Neural progenitor cell (in vitro differentiated cells): Measurements from ENCODE around the gene LGALS1. TPM values are rescaled to one million over a fixed set of nuclear protein-coding genes. Genes with fewer than 3 reads are reported as not detected.

Source experiments
- DNase-seq: peaks from one replicate; pipeline ENCODE4 v3.0.0-alpha.2; 2016; ENCODE audit warnings: low spot score
- H2AFZ ChIP-seq: fragments of 200-600 bp; sonication (generic); replicated peaks from 2 replicates; pipeline ENCODE4 v1.6.1; 2016; ENCODE audit warnings: antibody characterized with exemption
- H3F3A ChIP-seq: fragments of 200-600 bp; sonication (generic); 2 replicates; pipeline ENCODE4 v1.6.1; 2016; ENCODE audit warnings: antibody characterized with exemption, low read depth
- H3K27ac ChIP-seq: fragments of 200-600 bp; sonication (generic); 2 replicates; pipeline ENCODE4 v1.5.1; 2016; ENCODE audit warnings: mild to moderate bottlenecking
- H3K27me3 ChIP-seq: fragments of 200-600 bp; sonication (generic); 2 replicates; pipeline ENCODE4 v1.6.1; 2016; ENCODE audit warnings: mild to moderate bottlenecking, moderate library complexity
- H3K36me3 ChIP-seq: fragments of 200-600 bp; sonication (generic); 2 replicates; pipeline ENCODE4 v1.5.1; 2016
- H3K4me1 ChIP-seq: fragments of 200-600 bp; sonication (generic); 2 replicates; pipeline ENCODE4 v1.6.1; 2016; ENCODE audit warnings: mixed run types
- H3K4me2 ChIP-seq: fragments of 200-600 bp; sonication (generic); 2 replicates; pipeline ENCODE4 v1.6.1; 2016
- H3K4me3 ChIP-seq: fragments of 200-600 bp; sonication (generic); 2 replicates; pipeline ENCODE4 v1.5.1; 2016
- H3K79me2 ChIP-seq: fragments of 200-600 bp; sonication (generic); 2 replicates; pipeline ENCODE4 v1.6.1; 2016; ENCODE audit warnings: low read depth
- H3K9ac ChIP-seq: fragments of 200-600 bp; sonication (generic); 2 replicates; pipeline ENCODE4 v1.6.1; 2016
- H3K9me3 ChIP-seq: fragments of 200-600 bp; sonication (generic); 2 replicates; pipeline ENCODE4 v1.5.1; 2016; ENCODE audit warnings: low read depth
- H4K20me1 ChIP-seq: fragments of 200-600 bp; sonication (generic); 2 replicates; pipeline ENCODE4 v1.6.1; 2016; ENCODE audit warnings: low read depth
- H3K27ac Mint-ChIP-seq: 3 replicates; pipeline ENCODE4 v1.8.0; 2021; ENCODE audit warnings: mixed read lengths
- H3K27me3 Mint-ChIP-seq: 2 replicates; pipeline ENCODE4 v1.8.0; 2022; ENCODE audit warnings: low read depth, mild to moderate bottlenecking, inconsistent platforms, moderate library complexity, mixed read lengths; ENCODE audit not compliant: insufficient read depth
- H3K36me3 Mint-ChIP-seq: 3 replicates; pipeline ENCODE4 v1.8.0; 2021; ENCODE audit warnings: mixed read lengths
- H3K4me1 Mint-ChIP-seq: 3 replicates; pipeline ENCODE4 v1.8.0; 2021; ENCODE audit warnings: mixed read lengths
- H3K4me3 Mint-ChIP-seq: 3 replicates; pipeline ENCODE4 v1.8.0; 2021; ENCODE audit warnings: mild to moderate bottlenecking, moderate library complexity, mixed read lengths
- H3K9me3 Mint-ChIP-seq: 3 replicates; pipeline ENCODE4 v1.8.0; 2020; ENCODE audit warnings: mixed read lengths
- EZH2 ChIP-seq: fragments of 200-600 bp; sonication (generic); IDR thresholded peaks from 2 replicates; pipeline ENCODE4 v1.6.1; 2017; ENCODE audit warnings: antibody characterized with exemption, mild to moderate bottlenecking, moderate library complexity
- EZH2phosphoT487 ChIP-seq: fragments of 200-600 bp; sonication (generic); IDR thresholded peaks from 2 replicates; pipeline ENCODE4 v1.6.1; 2017; ENCODE audit warnings: antibody characterized with exemption
- total RNA-seq: library from RNA; depleted of rRNA; stranded (reverse); fragments of >200 nt; gene quantifications from 2 replicates; pipeline ENCODE4 v1.2.3, GENCODE V29; 2015; ENCODE audit warnings: low replicate concordance
- TF ChIP-seq, protein P1 (sequence below): fragments of 200-600 bp; sonication (generic); IDR thresholded peaks from 2 replicates; pipeline ENCODE4 v1.5.1; 2017; ENCODE audit warnings: antibody characterized with exemption, mild to moderate bottlenecking

The LGALS1 gene
- total RNA-seq, 1 donor from 2014 or later: 14.9 TPM

DNA sequence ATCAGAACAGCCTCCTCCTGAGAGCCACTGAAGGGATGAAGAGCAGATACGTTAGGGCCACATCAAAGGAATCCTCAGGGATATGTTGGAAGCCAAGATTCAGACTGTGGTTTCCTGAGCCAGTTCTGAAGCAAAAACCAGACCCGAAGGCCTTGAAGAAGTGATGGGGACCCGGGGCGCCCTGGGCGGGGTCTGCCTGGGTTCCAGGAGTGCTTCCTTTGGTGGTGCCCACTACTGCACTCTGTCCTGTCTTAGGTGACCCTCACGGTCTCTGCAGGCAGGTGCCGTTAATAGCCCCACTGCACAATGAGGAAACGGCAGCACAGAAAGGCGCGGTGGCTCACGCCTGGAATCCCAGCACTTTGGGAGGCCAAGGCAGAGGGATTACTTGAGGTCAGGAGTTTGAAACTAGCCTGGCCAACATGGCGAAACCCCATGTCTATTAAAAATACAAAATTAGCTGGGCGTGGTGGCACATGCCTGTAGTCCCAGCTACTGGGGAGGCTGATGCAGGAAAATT lies 48.8 kb upstream of the LGALS1 start:
- no peaks in the 10 kb centered on the region for H3K79me2 ChIP-seq
- no peak overlapping the region for H3K4me3 ChIP-seq
- H3K4me1 ChIP-seq: peaks cover 4% of the 10 kb centered on the region
- Mint-ChIP-seq H3K4me1 (peaks cover 7% of the 10 kb centered on the region), H3K4me3 (no peak overlapping the region), H3K9me3 (no peaks in the 10 kb centered on the region), H3K27ac (no peak overlapping the region), H3K36me3 (peaks cover 8% of the 10 kb centered on the region), H3K27me3 (peaks cover 2% of the 10 kb centered on the region)
- no peaks in the 10 kb centered on the region for H3K36me3 ChIP-seq
- no peak for DNase-seq
- no peak overlapping the region for H3K27ac ChIP-seq
- H2AFZ ChIP-seq: no peak overlapping the region
- H3F3A ChIP-seq: peaks cover 5% of the 10 kb centered on the region
- H3K27me3 ChIP-seq: no peaks in the 10 kb centered on the region
- no peaks in the 10 kb centered on the region for H3K9me3 ChIP-seq
- H3K9ac ChIP-seq: no peak overlapping the region
- H4K20me1 ChIP-seq: no peaks in the 10 kb centered on the region
- no peak overlapping the region for H3K4me2 ChIP-seq
- no peak for TF ChIP-seq EZH2
- no peak for TF ChIP-seq EZH2phosphoT487
- TF ChIP-seq, protein P1, sequence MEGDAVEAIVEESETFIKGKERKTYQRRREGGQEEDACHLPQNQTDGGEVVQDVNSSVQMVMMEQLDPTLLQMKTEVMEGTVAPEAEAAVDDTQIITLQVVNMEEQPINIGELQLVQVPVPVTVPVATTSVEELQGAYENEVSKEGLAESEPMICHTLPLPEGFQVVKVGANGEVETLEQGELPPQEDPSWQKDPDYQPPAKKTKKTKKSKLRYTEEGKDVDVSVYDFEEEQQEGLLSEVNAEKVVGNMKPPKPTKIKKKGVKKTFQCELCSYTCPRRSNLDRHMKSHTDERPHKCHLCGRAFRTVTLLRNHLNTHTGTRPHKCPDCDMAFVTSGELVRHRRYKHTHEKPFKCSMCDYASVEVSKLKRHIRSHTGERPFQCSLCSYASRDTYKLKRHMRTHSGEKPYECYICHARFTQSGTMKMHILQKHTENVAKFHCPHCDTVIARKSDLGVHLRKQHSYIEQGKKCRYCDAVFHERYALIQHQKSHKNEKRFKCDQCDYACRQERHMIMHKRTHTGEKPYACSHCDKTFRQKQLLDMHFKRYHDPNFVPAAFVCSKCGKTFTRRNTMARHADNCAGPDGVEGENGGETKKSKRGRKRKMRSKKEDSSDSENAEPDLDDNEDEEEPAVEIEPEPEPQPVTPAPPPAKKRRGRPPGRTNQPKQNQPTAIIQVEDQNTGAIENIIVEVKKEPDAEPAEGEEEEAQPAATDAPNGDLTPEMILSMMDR: no peak

DNA sequence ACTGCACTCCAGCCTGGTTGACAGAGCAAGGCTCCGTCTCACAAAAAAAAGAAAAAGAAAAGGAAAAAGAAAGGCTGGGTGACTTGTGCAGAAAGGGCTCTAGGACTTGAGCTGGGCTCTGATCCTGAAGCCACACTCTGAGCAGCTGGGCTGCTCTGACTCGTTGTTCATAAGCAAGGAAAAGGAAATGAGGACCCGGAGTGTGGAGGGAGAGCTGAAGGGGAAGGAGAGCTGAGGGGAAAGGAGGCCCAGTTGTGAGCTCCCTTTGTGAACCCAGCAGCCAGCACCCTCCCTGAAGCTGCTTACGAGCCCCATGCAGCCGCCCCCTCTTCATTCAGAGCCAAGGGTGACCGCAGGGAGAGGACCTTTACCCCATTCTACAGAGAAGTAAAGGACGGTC lies 48.3 kb upstream of the LGALS1 start:
- peaks cover 8% of the 10 kb centered on the region for H3K36me3 Mint-ChIP-seq
- Histone ChIP-seq H3K27me3 (no peaks in the 10 kb centered on the region), H3K9ac (no peak overlapping the region), H3K4me3 (no peak overlapping the region), H3K4me1 (peaks cover 4% of the 10 kb centered on the region), H3K9me3 (no peaks in the 10 kb centered on the region), H3K36me3 (no peaks in the 10 kb centered on the region), H4K20me1 (no peaks in the 10 kb centered on the region), H2AFZ (no peak overlapping the region), H3K79me2 (no peaks in the 10 kb centered on the region), H3F3A (peaks cover 5% of the 10 kb centered on the region), H3K4me2 (no peak overlapping the region), H3K27ac (no peak overlapping the region)
- peaks cover 7% of the 10 kb centered on the region for H3K4me1 Mint-ChIP-seq
- peaks cover 2% of the 10 kb centered on the region for H3K27me3 Mint-ChIP-seq
- no peak overlapping the region for H3K4me3 Mint-ChIP-seq
- H3K27ac Mint-ChIP-seq: no peak overlapping the region
- no peak for TF ChIP-seq EZH2
- no peak for TF ChIP-seq EZH2phosphoT487
- TF ChIP-seq, protein P1: no peak
- DNase-seq: no peak
- H3K9me3 Mint-ChIP-seq: no peaks in the 10 kb centered on the region

DNA sequence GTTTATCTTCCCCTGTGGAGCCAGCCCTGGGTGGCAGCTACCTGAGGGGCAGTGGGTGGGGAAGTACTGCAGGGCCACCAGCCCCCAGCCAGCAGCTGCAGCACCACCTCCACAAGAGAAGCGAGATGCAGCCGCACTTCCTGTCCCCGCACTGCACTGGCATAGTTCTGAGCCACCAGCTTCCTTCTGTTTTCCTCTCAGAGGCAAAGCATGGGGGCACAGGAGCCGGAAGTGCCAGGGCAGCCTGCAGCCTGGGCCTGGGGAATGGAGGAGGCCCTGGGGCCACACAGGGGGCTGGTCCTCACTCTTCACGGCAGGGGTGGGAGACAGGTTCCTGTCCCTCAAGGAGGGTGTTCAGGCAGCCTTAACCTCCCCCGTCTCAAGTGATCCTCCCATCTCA lies 47.9 kb upstream of the LGALS1 start:
- peaks cover 2% of the 10 kb centered on the region for H3K27me3 Mint-ChIP-seq
- Histone ChIP-seq H3K4me1 (peaks cover 4% of the 10 kb centered on the region), H4K20me1 (no peaks in the 10 kb centered on the region), H3K79me2 (no peaks in the 10 kb centered on the region), H3K36me3 (no peaks in the 10 kb centered on the region), H3K4me3 (no peak overlapping the region), H3F3A (peaks cover 5% of the 10 kb centered on the region), H3K9me3 (no peaks in the 10 kb centered on the region), H3K27me3 (no peaks in the 10 kb centered on the region), H3K9ac (no peak overlapping the region), H3K4me2 (no peak overlapping the region), H3K27ac (no peak overlapping the region), H2AFZ (no peak overlapping the region)
- TF ChIP-seq EZH2phosphoT487: no peak
- no peak for TF ChIP-seq EZH2
- TF ChIP-seq, protein P1: no peak
- no peak overlapping the region for H3K27ac Mint-ChIP-seq
- no peak for DNase-seq
- H3K4me1 Mint-ChIP-seq: peaks cover 7% of the 10 kb centered on the region
- no peak overlapping the region for H3K4me3 Mint-ChIP-seq
- H3K9me3 Mint-ChIP-seq: no peaks in the 10 kb centered on the region
- H3K36me3 Mint-ChIP-seq: peaks cover 8% of the 10 kb centered on the region
